NCI-H2081 treated with DMSO at 0.1 percent for 48 hours (cell line): ENCODE data around the gene KCTD21.
A peak's percentile ranks its signal among the peaks of the same experiment; 100 is the strongest.

ENCODE experiments used
- DNase-seq: peaks from one replicate; lab custom pipeline; 2025; lab: John Stamatoyannopoulos, UW

KCTD21 gene

DNA sequence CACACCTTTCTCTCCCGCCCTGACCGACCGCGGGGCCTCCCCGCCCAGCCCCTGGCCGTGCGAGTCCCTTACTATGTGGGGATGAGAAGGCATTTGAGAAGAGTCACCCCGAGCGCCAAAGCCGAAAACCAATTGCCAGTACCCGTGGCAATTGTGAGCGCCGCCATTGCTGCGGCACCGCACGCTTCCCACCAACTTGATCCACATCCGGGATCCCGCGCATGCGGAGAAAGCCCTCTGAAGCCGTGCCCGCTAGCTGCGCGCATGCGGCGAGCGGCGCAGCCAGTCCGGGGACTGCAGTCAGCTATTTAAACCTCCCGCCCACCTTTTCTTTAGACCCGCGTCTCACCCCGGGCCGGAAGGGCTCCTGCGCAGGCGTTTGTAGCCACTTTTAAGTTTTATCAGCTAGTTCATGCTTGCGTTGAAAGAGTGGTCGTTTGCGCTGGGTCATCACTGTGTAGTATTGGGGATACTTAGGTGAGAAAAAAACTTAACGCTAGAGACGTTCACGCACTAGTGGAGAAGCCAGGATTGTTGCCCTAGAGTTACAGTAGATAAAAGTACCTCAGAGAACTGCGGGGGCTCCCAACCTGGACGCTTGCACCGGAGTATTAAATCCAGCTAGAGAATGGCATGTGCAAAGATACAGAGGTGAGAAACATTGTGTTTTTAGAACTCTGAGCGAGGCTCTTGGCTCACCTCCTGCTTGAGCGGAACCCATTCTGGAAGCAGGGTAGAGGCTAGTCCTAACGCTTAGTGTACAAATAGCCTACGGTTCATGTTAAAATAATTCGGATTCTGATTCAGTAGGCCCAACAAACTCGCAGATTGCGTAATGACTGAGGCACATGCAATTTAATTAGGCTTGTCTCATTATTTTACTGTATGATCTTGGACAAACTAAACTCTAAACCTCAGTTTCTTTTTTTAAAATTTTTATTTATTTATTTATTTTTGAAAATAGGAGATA, 48.7 kb downstream of the KCTD21 start, which contains the start of gene ALG8:
Gene ALG8 (minus strand): TSS at position 205 of the 970 bp plus-strand sequence. CDS start 38 bp downstream, at position 167.
- DNase-seq: peak; percentile 77

DNA sequence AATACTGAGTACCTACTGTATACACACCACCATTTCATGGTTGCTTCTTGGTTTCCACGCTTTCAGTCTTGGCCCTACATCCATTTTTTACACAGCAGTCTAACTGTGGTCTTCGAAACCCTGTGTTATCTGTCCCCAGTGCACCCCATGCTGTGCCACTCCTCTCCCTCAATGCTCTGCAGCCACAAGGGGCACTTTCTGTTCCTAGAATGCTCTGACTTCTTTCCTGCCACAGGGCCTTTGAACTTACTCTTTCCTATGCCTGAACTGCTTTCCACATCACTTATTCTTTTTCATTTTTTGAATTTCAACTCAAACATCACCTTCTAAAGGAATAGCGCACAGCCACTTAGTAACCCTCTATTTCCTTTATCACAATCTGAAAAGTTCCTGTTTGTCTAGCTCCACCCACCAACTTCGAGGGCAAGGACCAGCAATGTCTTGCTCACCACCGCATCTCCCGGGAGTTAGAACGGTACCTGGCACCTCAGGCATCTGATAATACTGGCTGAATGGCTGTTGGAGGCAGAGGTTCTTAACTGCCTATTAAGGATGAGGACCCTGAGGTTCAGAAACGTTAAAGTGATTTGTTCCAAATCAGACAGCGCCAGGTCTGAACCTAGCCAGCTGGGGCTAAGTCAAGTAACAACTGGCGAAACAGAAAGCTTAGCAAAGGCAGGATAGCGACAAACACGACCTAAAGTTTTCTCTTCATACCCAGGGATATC, 49.6 kb downstream of the KCTD21 start:
- no peak for DNase-seq

DNA sequence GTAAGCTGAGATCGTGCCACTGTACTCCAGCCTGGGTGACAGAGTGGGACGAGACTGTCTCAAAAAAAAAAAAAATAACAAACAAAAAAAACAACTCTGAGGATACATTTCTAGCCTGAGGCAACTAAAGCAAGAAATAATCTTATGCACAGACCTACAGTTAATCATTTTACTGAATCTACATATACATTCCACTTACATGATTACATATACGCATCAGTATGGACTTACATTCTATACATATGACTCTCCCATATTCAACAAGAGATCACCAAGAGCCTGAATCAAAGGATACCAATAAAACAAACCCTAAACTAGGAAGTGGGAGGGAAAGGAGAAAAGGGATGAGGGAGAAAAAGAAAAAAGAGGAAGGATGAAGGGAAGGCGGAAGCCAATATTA, 50.1 kb downstream of the KCTD21 start:
- DNase-seq: no peak

DNA sequence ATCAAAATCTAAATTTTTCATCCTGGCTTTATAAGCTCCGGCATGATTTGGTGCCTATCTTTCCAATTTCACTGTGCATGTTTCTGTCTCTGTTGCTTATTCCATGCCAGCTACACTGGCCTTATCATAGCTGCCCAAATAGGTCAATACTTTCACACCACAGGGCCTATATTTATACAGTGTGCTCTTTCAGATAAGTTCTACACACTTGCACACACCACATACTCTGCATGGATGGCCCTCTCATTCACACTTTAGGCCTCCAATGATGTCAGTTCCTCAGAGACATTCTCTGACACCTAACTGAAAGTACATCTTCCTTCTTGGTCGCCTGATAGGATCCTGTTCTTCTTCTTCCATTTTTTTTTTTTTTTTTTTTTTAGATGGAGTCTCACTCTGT, 56.0 kb downstream of the KCTD21 start:
- no peak for DNase-seq

DNA sequence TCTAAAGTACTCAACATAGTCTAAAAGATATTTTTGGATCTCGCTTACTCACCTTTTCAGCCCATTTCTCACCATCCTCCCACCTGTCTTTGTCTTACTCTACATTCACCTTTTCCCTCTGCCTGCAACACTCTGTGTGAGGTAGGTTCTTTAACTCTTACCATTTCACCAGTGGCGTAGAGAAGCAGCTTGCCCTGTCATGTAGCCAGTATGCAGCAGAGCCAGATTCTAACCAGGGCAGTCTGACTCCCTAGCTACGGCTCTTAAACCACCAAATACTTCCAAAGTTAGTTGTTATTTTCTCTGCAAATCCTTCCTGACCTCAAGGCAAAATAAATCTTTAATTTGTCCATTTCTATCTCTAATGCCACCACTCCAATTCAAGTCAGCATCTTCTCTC, 56.5 kb downstream of the KCTD21 start:
- no peak for DNase-seq

DNA sequence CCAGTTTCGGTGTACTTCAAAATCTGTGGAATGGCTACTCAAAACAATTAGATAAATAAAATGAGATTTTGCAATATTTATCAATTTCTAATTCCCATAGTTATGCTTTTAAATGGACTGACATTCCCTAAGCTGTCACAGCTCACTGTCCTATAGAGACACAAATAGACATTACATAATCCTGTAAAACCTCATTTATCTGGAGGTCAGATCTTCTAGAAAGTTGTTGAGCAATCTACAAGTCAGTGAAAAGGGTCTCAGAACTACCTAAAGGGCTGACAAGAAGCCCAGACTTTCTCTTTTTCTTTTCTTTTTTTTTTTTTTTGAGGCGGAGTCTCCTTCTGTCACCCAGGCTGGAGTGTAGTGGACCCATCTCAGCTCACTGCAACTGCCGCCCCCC, 61.0 kb downstream of the KCTD21 start:
- no peak for DNase-seq
